ENCODE data around the gene ZSWIM5. TPM values are rescaled to one million over a fixed set of nuclear protein-coding genes. Genes with fewer than 3 reads are reported as not detected.
"Not testable (repeated sequence)": the region's sequence is repeated elsewhere in the genome, so short reads cannot be mapped to it uniquely, and the experiment has no call there.

Gene ZSWIM5
- total RNA-seq, 1 donor from 2014 or later, result 1.5 TPM

DNA sequence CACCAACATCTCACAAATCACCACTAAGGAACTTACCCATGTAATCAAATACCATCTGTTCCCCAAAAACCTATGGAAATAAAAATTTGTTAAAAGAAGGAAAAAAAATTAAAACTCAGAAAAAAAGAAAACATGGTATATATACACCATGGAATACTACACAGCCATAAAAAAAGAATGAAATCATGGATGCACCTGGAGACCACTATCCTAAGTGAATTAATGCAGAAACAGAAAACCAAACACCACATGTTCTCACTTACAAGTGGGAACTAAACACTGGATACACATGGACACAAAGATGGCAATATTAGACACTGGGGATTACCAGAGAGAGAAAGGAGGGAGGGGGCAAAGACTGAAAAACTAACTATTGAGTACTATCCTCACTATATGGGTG, 50.4 kb downstream of the ZSWIM5 start:
- intact Hi-C loops (cut with DNase I), result no loop called here
- no peak for DNase-seq (ENCODE audit: low spot score)

GRCh38 chr1:45155423-45155822, 51.0 kb downstream of the ZSWIM5 start:
- no peak for DNase-seq (ENCODE audit: low spot score)
- intact Hi-C loops (cut with DNase I), result no loop called here

DNA sequence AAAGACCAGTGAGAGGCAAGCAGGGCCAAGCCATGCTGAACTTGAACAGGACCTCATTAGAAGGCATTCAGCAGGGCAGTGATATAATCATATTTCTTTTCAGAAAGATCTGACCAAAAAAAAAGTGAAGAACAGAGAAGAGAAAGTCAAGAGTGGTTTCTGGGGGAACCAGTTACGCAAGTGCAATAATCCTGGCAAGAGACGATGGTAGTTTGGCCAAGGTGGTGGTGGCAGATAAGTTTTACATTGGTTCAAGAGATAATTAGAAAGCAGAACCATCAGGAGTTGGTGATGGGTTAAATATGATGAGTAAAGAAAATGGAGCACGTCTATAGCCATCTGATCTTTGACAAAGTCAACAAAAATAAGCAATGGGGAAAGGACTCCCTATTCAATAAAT, 54.3 kb downstream of the ZSWIM5 start:
- no peak for DNase-seq (ENCODE audit: low spot score)
- intact Hi-C loops (cut with DNase I), result no loop called here

DNA sequence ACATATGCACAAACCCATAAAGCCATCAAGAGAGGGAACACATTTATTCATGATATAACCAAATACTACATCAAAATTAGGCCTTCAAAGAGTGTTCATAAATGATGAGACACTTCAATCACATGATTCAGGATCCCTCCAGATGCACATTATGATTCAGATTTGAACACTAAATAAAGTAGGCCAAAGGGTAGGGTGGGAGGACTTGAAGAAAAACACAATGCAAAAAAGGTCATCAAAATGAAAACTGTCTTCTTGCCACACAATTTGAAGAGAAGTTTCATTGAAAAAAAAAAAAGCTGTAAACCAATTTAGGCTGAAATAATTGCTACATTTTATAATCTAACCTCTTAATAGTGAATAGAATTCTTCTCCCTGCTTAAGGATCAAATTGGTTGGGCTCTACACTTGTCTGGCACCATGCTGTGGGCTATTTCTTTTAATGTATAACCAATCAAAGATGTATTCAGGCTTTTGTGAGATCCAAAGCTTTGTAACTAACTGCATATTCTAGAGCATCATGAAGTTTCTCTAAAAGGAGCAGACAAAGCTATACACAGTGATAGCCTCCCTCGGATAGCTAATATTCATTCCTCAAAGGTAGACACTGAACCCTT, 58.1 kb downstream of the ZSWIM5 start:
- DNase-seq (ENCODE audit: low spot score), result no peak
- intact Hi-C loops (cut with DNase I), result no loop called here

DNA sequence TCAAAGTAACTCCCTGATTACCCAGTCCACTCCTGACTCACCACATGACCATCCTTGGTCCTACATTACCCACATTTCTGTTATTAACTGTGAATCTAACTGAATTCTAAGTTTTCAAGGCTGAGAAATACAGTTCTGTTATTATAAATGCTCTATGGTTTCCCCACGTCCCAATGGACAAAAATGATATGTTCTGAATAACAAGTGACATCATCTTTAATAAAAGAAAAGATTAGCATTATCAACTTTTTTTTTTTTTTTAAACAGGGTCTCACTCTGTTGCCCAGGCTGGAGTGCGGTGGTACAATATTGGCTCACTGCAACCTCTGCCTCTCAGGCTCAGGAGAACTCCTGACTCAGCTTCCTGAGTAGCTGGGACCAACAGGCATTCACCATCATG, 59.6 kb downstream of the ZSWIM5 start:
- intact Hi-C loops (cut with DNase I), result no loop called here
- no peak for DNase-seq (ENCODE audit: low spot score)

- intact Hi-C loops (cut with DNase I), result no loop called here
- DNase-seq (ENCODE audit: low spot score), result no peak
These were observed 65.0 kb downstream of the ZSWIM5 start for GRCh38 chr1:45141247-45142003.

GRCh38 chr1:45136984-45137383, 69.4 kb downstream of the ZSWIM5 start:
- intact Hi-C loops (cut with DNase I), result no loop called here
- DNase-seq (ENCODE audit: low spot score), result no peak

DNA sequence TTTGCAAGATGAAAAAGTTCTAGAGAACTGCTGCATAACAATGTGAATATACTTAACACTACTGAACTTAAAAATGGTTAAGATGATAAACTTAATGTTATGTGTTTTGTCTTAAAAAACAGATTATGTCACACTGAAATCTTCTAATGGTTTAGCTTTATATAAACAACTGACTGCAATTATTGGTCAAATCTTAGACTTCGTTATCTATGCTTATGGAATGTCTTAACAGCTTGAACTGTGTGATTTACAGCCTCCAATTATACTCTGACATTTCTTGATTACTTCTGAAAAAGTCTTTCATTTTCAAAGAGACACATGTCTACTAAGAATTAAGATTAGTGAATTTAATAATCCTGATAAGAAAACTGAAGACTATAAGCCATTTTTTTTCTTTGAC, 71.1 kb downstream of the ZSWIM5 start:
- intact Hi-C loops (cut with DNase I), result no loop called here
- DNase-seq (ENCODE audit: low spot score), result no peak

GRCh38 chr1:45134461-45134873, 71.9 kb downstream of the ZSWIM5 start:
- DNase-seq (ENCODE audit: low spot score), result no peak
- intact Hi-C loops (cut with DNase I), result no loop called here

- intact Hi-C loops (cut with DNase I); DNase-seq (ENCODE audit: low spot score): not testable (repeated sequence)
These were observed 73.7 kb downstream of the ZSWIM5 start for GRCh38 chr1:45132719-45133118.

- intact Hi-C loops (cut with DNase I), result no loop called here
- no peak for DNase-seq (ENCODE audit: low spot score)
These were observed 83.0 kb downstream of the ZSWIM5 start for GRCh38 chr1:45123358-45123757.

DNA sequence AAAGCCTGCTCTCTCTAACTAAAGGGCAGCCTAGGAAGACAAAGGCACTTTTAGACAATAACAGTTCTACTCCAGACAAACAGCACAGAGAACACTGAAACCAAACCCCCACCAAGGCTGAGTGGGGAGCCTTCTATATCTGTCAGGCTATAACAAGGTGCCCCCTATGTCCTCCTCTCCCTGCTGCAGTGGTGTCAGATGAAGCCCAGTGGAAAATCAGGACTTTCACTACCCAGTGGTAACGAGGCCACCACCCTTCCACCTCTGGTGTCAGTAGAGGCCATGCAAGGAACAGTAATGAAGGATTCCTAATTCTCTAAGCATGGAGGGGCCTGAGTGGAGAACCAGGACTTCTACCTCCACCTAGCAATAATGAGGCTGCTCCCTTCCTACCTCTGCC, 83.7 kb downstream of the ZSWIM5 start:
- no peak for DNase-seq (ENCODE audit: low spot score)
- intact Hi-C loops (cut with DNase I), result no loop called here

GRCh38 chr1:45117766-45118165, 88.6 kb downstream of the ZSWIM5 start:
- intact Hi-C loops (cut with DNase I), result no loop called here
- DNase-seq (ENCODE audit: low spot score), result no peak

- no peak for DNase-seq (ENCODE audit: low spot score)
- intact Hi-C loops (cut with DNase I), result no loop called here
These were observed 89.6 kb downstream of the ZSWIM5 start for GRCh38 chr1:45116820-45117219.

DNA sequence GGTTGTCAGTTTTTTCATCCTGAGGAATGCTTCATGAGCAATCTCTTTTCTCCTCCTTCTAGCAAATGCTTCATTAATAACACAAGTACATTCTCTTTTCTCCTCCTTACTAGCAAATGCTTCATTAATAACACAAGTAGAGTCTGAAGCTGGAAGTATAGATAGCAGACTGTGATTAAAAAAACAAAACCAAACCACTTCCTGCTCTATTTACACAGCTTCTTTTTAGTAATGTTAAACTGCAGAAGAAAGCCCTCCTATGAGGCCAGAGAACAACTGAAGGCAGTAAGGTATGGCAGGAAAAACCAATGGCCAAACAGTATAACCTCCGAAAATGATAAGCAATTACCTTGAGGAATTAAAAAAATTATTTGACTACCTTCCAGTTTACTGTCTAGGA, 90.1 kb downstream of the ZSWIM5 start:
- intact Hi-C loops (cut with DNase I), result no loop called here
- no peak for DNase-seq (ENCODE audit: low spot score)

GRCh38 chr1:45115198-45115597, 91.2 kb downstream of the ZSWIM5 start:
- DNase-seq (ENCODE audit: low spot score); intact Hi-C loops (cut with DNase I): not testable (repeated sequence)

- intact Hi-C loops (cut with DNase I), result no loop called here
These were observed 93.7 kb downstream of the ZSWIM5 start for GRCh38 chr1:45112661-45113060.

DNA sequence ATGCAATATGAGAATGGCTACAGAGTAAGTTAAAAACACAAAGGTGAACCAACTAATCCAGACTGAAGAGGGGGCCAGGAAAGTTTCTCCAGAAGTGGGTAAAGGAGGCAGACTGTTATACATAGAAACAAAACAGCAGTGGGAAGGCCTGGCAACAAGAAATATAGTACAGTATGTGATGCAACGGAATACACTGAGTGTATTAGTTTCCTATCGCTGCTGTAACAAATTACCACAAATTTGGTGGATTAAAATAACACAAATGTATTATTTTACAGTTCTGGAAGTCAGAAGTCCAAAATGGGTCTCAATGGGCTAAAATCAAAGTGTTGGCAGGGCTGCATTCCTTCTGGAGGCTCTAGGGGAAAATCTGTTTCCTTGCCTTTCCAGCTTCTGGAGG, 95.2 kb downstream of the ZSWIM5 start:
- intact Hi-C loops (cut with DNase I), result no loop called here

More at GRCh38 chr1:45112661-45113060, 93.7 kb downstream of the ZSWIM5 start:
- DNase-seq (ENCODE audit: low spot score), result no peak

GRCh38 chr1:45107782-45108181, 98.6 kb downstream of the ZSWIM5 start:
- intact Hi-C loops (cut with DNase I), result no loop called here

More for the DNA sequence above, 95.2 kb downstream of the ZSWIM5 start:
- no peak for DNase-seq (ENCODE audit: low spot score)

GRCh38 chr1:45106864-45107263, 99.5 kb downstream of the ZSWIM5 start:
- DNase-seq (ENCODE audit: low spot score); intact Hi-C loops (cut with DNase I): not testable (repeated sequence)

More at GRCh38 chr1:45107782-45108181, 98.6 kb downstream of the ZSWIM5 start:
- no peak for DNase-seq (ENCODE audit: low spot score)

DNA sequence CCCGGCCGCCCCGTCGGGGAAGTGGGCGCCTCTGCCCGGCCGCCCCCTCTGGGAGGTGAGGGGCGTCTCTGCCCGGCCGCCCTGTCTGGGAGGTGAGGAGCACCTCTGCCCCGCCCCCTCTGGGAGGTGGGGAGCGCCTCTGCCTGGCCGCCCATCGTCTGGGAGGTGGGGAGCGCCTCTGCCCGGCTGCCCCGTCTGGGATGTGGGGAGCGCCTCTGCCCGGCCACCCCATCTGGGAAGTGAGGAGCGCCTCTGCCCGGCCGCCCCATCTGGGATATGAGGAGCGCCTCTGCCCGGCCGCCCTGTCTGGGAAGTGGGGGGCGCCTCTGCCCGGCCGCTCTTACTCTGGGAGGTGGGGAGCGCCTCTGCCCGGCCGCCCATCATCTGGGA, 100.3 kb downstream of the ZSWIM5 start:
- DNase-seq (ENCODE audit: low spot score); intact Hi-C loops (cut with DNase I): not testable (repeated sequence)
